Measurements from ENCODE around the gene GRIA3.

Gene GRIA3

DNA sequence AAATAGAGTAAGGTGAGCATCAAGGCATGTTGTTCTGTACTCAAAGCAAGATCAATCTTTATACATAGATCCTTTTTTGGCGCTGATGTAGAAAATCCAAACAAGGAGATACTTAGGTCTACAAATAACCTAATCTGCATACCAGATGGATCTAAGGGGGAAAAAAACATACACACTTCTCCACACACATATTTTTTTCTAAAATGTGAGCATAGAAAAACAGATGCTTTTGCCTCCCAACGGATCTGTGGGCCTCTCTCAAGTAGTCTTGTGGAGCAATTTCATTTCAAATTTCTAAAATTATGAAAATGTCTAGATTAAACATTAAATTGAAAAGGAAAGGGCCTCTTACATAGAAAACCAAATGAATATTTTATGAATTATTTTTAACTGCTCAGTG, 166.1 kb downstream of the GRIA3 start:
- H3K27me3 ChIP-seq (ENCODE audit: insufficient read depth, low read length) = no peaks in the 10 kb centered on the region

GRCh38 chrX:123357941-123358340, 173.9 kb downstream of the GRIA3 start:
- no peaks in the 10 kb centered on the region for H3K79me2 ChIP-seq (ENCODE audit: insufficient read depth, low read length)
- H3K27ac ChIP-seq (ENCODE audit: low read depth, low read length, poor library complexity, severe bottlenecking) = no peak overlapping the region
- TF ChIP-seq CTCF (IDR thresholded peaks at IDR 0.05; ENCODE audit: low read length) = no peak
- no peak for TF ChIP-seq EZH2 (IDR thresholded peaks at IDR 0.05; ENCODE audit: borderline replicate concordance, low read length)
- H3K9me3 ChIP-seq (ENCODE audit: low read length) = no peaks in the 10 kb centered on the region
- H4K20me1 ChIP-seq (ENCODE audit: insufficient read depth, low read length) = no peaks in the 10 kb centered on the region
- no peak overlapping the region for H3K4me3 ChIP-seq (ENCODE audit: low read depth, low read length, poor library complexity, severe bottlenecking)
- H3K9me2 ChIP-seq (ENCODE audit: low read depth, low read length) = no peaks in the 10 kb centered on the region
- no peaks in the 10 kb centered on the region for H3K4me1 ChIP-seq (ENCODE audit: insufficient read depth, low read length, severe bottlenecking)
- no peaks in the 10 kb centered on the region for H3F3A ChIP-seq (ENCODE audit: insufficient read depth, low read length)
- no peak overlapping the region for H2AFZ ChIP-seq (ENCODE audit: low read length)
- no peak overlapping the region for H3K9ac ChIP-seq (ENCODE audit: low read length)
- no peaks in the 10 kb centered on the region for H3K27me3 ChIP-seq (ENCODE audit: insufficient read depth, low read length)
- no peaks in the 10 kb centered on the region for H3K36me3 ChIP-seq (ENCODE audit: insufficient read depth, low read length)
- H3K4me2 ChIP-seq (ENCODE audit: low read length) = no peak overlapping the region

More for the DNA sequence above, 166.1 kb downstream of the GRIA3 start:
- Histone ChIP-seq H3K9me2 (ENCODE audit: low read depth, low read length) (no peaks in the 10 kb centered on the region), H3K9me3 (ENCODE audit: low read length) (no peaks in the 10 kb centered on the region), H2AFZ (ENCODE audit: low read length) (no peak overlapping the region), H3K27ac (ENCODE audit: low read depth, low read length, poor library complexity, severe bottlenecking) (no peak overlapping the region), H3K4me3 (ENCODE audit: low read depth, low read length, poor library complexity, severe bottlenecking) (no peak overlapping the region), H4K20me1 (ENCODE audit: insufficient read depth, low read length) (no peaks in the 10 kb centered on the region), H3K4me1 (ENCODE audit: insufficient read depth, low read length, severe bottlenecking) (no peaks in the 10 kb centered on the region), H3K79me2 (ENCODE audit: insufficient read depth, low read length) (no peaks in the 10 kb centered on the region), H3K36me3 (ENCODE audit: insufficient read depth, low read length) (no peaks in the 10 kb centered on the region), H3K4me2 (ENCODE audit: low read length) (no peak overlapping the region), H3F3A (ENCODE audit: insufficient read depth, low read length) (no peaks in the 10 kb centered on the region), H3K9ac (ENCODE audit: low read length) (no peak overlapping the region)
- no peak for TF ChIP-seq EZH2 (IDR thresholded peaks at IDR 0.05; ENCODE audit: borderline replicate concordance, low read length)
- TF ChIP-seq CTCF (IDR thresholded peaks at IDR 0.05; ENCODE audit: low read length) = no peak

DNA sequence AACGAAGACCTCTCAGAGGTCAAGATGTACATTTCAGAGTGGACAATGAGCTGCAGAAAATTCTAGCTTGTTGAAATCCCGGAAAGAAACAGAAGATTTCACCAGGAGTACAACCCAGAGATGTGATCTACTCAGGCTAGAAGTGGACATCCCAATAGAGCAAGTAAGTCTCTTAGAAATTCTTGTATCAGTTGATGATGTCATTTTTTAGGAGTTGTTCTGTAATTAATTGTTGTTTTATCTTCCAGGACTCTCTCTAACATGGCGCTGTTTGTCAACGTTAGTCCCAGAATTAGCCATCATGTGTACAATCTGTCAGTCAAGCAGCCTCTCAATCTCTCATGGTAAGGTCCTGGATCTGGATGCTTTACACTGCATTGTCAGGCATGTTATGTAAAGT, 174.4 kb downstream of the GRIA3 start:
- Histone ChIP-seq H3K27me3 (ENCODE audit: insufficient read depth, low read length) (no peaks in the 10 kb centered on the region), H3K9ac (ENCODE audit: low read length) (no peak overlapping the region), H3K27ac (ENCODE audit: low read depth, low read length, poor library complexity, severe bottlenecking) (no peak overlapping the region), H3K4me1 (ENCODE audit: insufficient read depth, low read length, severe bottlenecking) (no peaks in the 10 kb centered on the region), H3K36me3 (ENCODE audit: insufficient read depth, low read length) (no peaks in the 10 kb centered on the region), H3F3A (ENCODE audit: insufficient read depth, low read length) (no peaks in the 10 kb centered on the region), H3K4me2 (ENCODE audit: low read length) (no peak overlapping the region), H3K9me2 (ENCODE audit: low read depth, low read length) (no peaks in the 10 kb centered on the region), H3K79me2 (ENCODE audit: insufficient read depth, low read length) (no peaks in the 10 kb centered on the region), H4K20me1 (ENCODE audit: insufficient read depth, low read length) (no peaks in the 10 kb centered on the region), H3K9me3 (ENCODE audit: low read length) (no peaks in the 10 kb centered on the region), H2AFZ (ENCODE audit: low read length) (no peak overlapping the region), H3K4me3 (ENCODE audit: low read depth, low read length, poor library complexity, severe bottlenecking) (no peak overlapping the region)
- no peak for TF ChIP-seq CTCF (IDR thresholded peaks at IDR 0.05; ENCODE audit: low read length)
- no peak for TF ChIP-seq EZH2 (IDR thresholded peaks at IDR 0.05; ENCODE audit: borderline replicate concordance, low read length)
